A549 treated with Mapracorat at 1 μM for 4 hours (cell line): ENCODE results near the gene CLDN22. TPM values are rescaled to one million over a fixed set of nuclear protein-coding genes. Genes with fewer than 3 reads are reported as not detected.

Experiments used
- total RNA-seq: library from RNA; stranded (reverse); fragments of 200-300 nt; extraction: Qiagen RNA extraction; gene quantifications from 5 replicates; pipeline ENCODE4 v1.2.3, GENCODE V29; 2022

The CLDN22 gene
- not detected in 5 replicates for total RNA-seq

DNA sequence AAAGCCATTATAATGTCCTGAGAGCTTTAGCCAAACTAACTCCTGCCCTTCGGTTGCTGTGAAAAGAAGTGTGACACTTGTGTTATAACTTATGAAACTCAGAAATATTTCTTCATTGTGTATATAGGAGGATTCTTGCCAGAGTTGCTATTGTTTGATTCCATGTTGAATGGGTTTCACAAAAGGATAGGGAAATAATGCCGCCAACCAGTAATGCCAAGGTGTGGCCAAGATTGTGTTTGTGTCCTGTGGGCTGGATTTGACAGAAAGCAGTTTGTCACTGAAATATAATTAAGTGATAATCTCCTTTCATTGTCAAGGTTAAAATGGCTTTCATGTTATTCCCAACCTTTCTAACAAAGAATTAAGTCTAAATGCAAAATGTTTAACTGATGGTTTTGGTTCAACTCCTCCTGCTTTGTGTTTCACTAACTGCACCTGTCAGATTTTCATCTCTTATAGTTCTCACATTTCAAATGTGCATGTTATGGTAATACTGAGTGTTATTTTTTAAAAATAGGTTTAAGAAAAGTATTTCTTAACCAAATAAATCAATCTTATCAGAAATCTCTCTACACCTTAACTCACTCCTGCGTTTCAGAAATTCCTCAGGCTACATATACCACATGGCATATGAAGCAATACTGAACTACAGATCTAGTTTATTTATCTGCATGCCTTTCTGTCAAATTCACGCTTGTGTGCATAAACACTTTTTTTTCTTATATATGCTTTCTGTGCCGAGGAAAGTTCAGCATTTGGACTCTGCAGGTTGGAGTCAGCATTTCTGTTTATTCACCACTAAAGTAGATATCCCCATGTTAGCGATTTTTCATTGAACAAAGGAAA lies at the start of gene CLDN22:
TSS of gene CLDN22 (minus strand) at position 66 of the 849 bp plus-strand sequence. CDS start at position 8, 58 bp downstream.

DNA sequence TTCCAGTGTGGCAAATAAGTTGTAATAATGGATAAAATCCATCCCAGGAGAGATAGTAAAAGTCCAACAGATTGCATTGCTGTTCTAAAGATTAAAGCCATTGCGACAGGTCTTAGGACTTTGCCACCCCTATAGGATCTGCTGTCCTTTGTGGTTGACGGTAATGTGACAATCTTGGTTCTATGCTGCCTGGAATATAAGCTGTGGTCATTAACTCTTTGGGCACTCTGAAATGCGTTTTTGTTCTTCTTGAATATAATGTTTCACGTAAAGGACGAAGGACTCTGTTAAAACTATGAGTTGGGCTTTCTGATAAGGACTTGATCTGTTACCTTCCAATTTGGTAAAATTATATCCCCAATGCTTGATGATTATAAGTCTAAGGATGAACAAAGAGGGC lies 2.2 kb upstream of the CLDN22 start, which contains the start of gene CLDN24:
TSS of gene CLDN24 (minus strand) at position 101 of the 400 bp plus-strand sequence. CDS start at position 101, 0 bp downstream.

Other genes starting within 250 kb of the CLDN22 start
- 12.3 to 18.5 TPM (median 16.5 TPM) in 5 replicates for gene WWC2, start 221.0 kb downstream of the CLDN22 start, total RNA-seq
- not detected in 5 replicates for gene CLDN24, start 2.1 kb upstream of the CLDN22 start, total RNA-seq
- 9.7 to 10.6 TPM (median 10.1 TPM) in 5 replicates for gene CDKN2AIP, start 124.4 kb upstream of the CLDN22 start, total RNA-seq
- 9.5 to 11.7 TPM (median 10.3 TPM) in 5 replicates for gene ING2, start 184.8 kb upstream of the CLDN22 start, total RNA-seq